OCI-LY7 (cell line): ENCODE results near the gene STK4.

Experiments
- EZH2phosphoT487 ChIP-seq: fragments of 200-600 bp; sonication (generic); IDR thresholded peaks from 2 replicates; pipeline ENCODE4 v1.6.1; 2018; ENCODE audit warnings: low read depth, borderline replicate concordance, mild to moderate bottlenecking, mixed run types, antibody characterized with exemption, low read length, moderate library complexity, mixed read lengths
- TF ChIP-seq, protein P1 (sequence below): fragments of 200-600 bp; sonication (generic); conservative IDR thresholded peaks from 2 replicates; pipeline ENCODE4 v1.5.1; 2014; ENCODE audit warnings: mild to moderate bottlenecking, antibody characterized with exemption, low read length, moderate library complexity, mixed read lengths

GRCh38 chr20:45049904-45050471 lies 83.7 kb downstream of the STK4 start:
- TF ChIP-seq, protein P1, sequence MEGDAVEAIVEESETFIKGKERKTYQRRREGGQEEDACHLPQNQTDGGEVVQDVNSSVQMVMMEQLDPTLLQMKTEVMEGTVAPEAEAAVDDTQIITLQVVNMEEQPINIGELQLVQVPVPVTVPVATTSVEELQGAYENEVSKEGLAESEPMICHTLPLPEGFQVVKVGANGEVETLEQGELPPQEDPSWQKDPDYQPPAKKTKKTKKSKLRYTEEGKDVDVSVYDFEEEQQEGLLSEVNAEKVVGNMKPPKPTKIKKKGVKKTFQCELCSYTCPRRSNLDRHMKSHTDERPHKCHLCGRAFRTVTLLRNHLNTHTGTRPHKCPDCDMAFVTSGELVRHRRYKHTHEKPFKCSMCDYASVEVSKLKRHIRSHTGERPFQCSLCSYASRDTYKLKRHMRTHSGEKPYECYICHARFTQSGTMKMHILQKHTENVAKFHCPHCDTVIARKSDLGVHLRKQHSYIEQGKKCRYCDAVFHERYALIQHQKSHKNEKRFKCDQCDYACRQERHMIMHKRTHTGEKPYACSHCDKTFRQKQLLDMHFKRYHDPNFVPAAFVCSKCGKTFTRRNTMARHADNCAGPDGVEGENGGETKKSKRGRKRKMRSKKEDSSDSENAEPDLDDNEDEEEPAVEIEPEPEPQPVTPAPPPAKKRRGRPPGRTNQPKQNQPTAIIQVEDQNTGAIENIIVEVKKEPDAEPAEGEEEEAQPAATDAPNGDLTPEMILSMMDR = no peak
- TF ChIP-seq EZH2phosphoT487 = no peak
